ENCODE results near the gene B4GALT3.

Gene B4GALT3

GRCh38 chr1:161206411-161207140 is 29.3 kb upstream of the B4GALT3 start:
- in situ Hi-C loops (cut with MboI; ENCODE audit: low sequenced_read_pairs, unreplicated experiment), result no loop called here
- no peak for DNase-seq (ENCODE audit: low spot score)
- no peak for TF ChIP-seq CTCF (IDR thresholded peaks at IDR 0.05; ENCODE audit: borderline replicate concordance, control extremely low read depth, extremely low read depth, insufficient read depth, missing control alignments)

- no peak for TF ChIP-seq CTCF (IDR thresholded peaks at IDR 0.05; ENCODE audit: borderline replicate concordance, control extremely low read depth, extremely low read depth, insufficient read depth, missing control alignments)
- DNase-seq (ENCODE audit: low spot score), result peak; percentile 96
- in situ Hi-C loops (cut with MboI; ENCODE audit: low sequenced_read_pairs, unreplicated experiment), result no loop called here
These were observed 24.8 kb upstream of the B4GALT3 start, which contains the start of gene NDUFS2 for GRCh38 chr1:161201836-161202712. TSS of gene NDUFS2 (plus strand) at chr1:161202367. CDS start at chr1:161202386, 19 bp downstream.

- no peak for TF ChIP-seq CTCF (IDR thresholded peaks at IDR 0.05; ENCODE audit: borderline replicate concordance, control extremely low read depth, extremely low read depth, insufficient read depth, missing control alignments)
- peak; percentile 22 for DNase-seq (ENCODE audit: low spot score)
- in situ Hi-C loops (cut with MboI; ENCODE audit: low sequenced_read_pairs, unreplicated experiment), result no loop called here
These were observed 23.9 kb upstream of the B4GALT3 start for GRCh38 chr1:161200992-161201835.

GRCh38 chr1:161200421-161200991 is 23.2 kb upstream of the B4GALT3 start:
- no peak for TF ChIP-seq CTCF (IDR thresholded peaks at IDR 0.05; ENCODE audit: borderline replicate concordance, control extremely low read depth, extremely low read depth, insufficient read depth, missing control alignments)
- in situ Hi-C loops (cut with MboI; ENCODE audit: low sequenced_read_pairs, unreplicated experiment), result no loop called here
- peak; percentile 18 for DNase-seq (ENCODE audit: low spot score)

- in situ Hi-C loops (cut with MboI; ENCODE audit: low sequenced_read_pairs, unreplicated experiment), result no loop called here
- TF ChIP-seq CTCF (IDR thresholded peaks at IDR 0.05; ENCODE audit: borderline replicate concordance, control extremely low read depth, extremely low read depth, insufficient read depth, missing control alignments), result no peak
- no peak for DNase-seq (ENCODE audit: low spot score)
These were observed 22.3 kb upstream of the B4GALT3 start for GRCh38 chr1:161199506-161200139.
